Right forelimb (tissue), 1 donor: ENCODE measurements around the gene RBFOX2.
A peak's percentile ranks its signal among the peaks of the same experiment; 100 is the strongest.
"Not testable (repeated sequence)": the region's sequence is repeated elsewhere in the genome, so short reads cannot be mapped to it uniquely, and the experiment has no call there.

ENCODE experiments used
- DNase-seq: peaks from one replicate; pipeline ENCODE4 v3.0.0-alpha.2; 2018

Gene RBFOX2

GRCh38 chr22:36008131-36008530, 20.5 kb downstream of the RBFOX2 start:
- DNase-seq = no peak

GRCh38 chr22:36003972-36004674, 24.5 kb downstream of the RBFOX2 start:
- no peak for DNase-seq

- no peak for DNase-seq
Measured at GRCh38 chr22:36002718-36003260, 25.8 kb downstream of the RBFOX2 start.

- DNase-seq = no peak
Measured at GRCh38 chr22:36002084-36002483, 26.5 kb downstream of the RBFOX2 start.

GRCh38 chr22:35998748-35999147, 29.9 kb downstream of the RBFOX2 start:
- no peak for DNase-seq

GRCh38 chr22:35997438-35997837, 31.2 kb downstream of the RBFOX2 start:
- no peak for DNase-seq

- DNase-seq = no peak
Measured at GRCh38 chr22:35996596-35996995, 32.0 kb downstream of the RBFOX2 start.

- peak; percentile 82 for DNase-seq
Measured at GRCh38 chr22:35995772-35996171, 32.9 kb downstream of the RBFOX2 start.

GRCh38 chr22:35995348-35995747, 33.3 kb downstream of the RBFOX2 start:
- DNase-seq = no peak

- DNase-seq = not testable (repeated sequence)
Measured at GRCh38 chr22:35993727-35994126, 34.9 kb downstream of the RBFOX2 start.

- DNase-seq = no peak
Measured at GRCh38 chr22:35993048-35993714, 35.4 kb downstream of the RBFOX2 start.

- no peak for DNase-seq
Measured at GRCh38 chr22:35991168-35991567, 37.5 kb downstream of the RBFOX2 start.

- DNase-seq = no peak
Measured at GRCh38 chr22:35988030-35988429, 40.6 kb downstream of the RBFOX2 start.

- no peak for DNase-seq
Measured at GRCh38 chr22:35987487-35987886, 41.1 kb downstream of the RBFOX2 start.

- DNase-seq = no peak
Measured at GRCh38 chr22:35986088-35986487, 42.5 kb downstream of the RBFOX2 start.

- no peak for DNase-seq
Measured at GRCh38 chr22:35985371-35985770, 43.3 kb downstream of the RBFOX2 start.

- DNase-seq = no peak
Measured at GRCh38 chr22:35984183-35985175, 44.1 kb downstream of the RBFOX2 start.

GRCh38 chr22:35981900-35982299, 46.7 kb downstream of the RBFOX2 start:
- no peak for DNase-seq

GRCh38 chr22:35978889-35979288, 49.7 kb downstream of the RBFOX2 start:
- DNase-seq = no peak

GRCh38 chr22:35978201-35978600, 50.4 kb downstream of the RBFOX2 start:
- DNase-seq = no peak

GRCh38 chr22:35977136-35977535, 51.5 kb downstream of the RBFOX2 start:
- no peak for DNase-seq

GRCh38 chr22:35973388-35973787, 55.2 kb downstream of the RBFOX2 start:
- no peak for DNase-seq

GRCh38 chr22:35972559-35972958, 56.1 kb downstream of the RBFOX2 start:
- DNase-seq = no peak
